ENCODE results near the gene C11orf24.
"Not testable (repeated sequence)": the region's sequence is repeated elsewhere in the genome, so short reads cannot be mapped to it uniquely, and the experiment has no call there.

C11orf24 gene

DNA sequence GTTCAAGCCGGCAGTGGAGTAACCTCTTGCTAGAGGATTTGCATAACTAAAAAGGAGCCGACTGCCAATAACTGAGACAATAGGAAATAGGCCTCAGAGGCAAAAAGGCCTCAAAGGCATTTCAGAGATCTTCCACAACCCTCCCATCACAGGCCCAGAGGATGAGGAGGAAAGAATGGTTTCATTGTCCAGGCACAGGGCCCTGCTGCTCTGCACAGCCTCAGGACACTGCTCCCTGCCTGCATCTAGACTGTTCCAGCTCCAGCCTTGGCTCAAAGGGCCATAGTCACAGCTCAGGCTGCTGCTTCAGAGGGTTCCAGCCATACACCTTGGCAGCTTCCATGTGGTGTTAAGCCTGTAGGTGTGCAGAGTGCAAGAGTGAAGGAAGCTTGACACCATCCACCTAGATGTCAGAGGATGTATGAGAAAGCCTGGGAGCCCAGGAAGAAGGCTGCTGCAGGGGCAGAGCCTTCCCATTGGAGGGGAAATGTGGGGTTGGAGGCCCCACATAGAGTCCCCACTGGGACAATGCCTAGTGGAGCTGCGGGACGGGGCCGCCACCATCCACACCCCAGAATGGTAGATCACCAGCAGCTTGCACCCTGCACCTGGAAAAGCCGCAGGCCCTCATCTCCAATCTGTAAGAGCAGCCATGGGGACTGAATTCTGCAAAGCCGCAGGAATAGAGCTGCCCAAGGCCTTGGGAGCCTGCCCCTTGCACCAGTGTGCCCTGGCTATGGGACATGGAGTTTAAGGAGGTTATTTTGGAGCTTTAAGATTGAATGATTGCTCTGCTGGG, 32.4 kb upstream of the C11orf24 start:
- TF ChIP-seq, protein P1, sequence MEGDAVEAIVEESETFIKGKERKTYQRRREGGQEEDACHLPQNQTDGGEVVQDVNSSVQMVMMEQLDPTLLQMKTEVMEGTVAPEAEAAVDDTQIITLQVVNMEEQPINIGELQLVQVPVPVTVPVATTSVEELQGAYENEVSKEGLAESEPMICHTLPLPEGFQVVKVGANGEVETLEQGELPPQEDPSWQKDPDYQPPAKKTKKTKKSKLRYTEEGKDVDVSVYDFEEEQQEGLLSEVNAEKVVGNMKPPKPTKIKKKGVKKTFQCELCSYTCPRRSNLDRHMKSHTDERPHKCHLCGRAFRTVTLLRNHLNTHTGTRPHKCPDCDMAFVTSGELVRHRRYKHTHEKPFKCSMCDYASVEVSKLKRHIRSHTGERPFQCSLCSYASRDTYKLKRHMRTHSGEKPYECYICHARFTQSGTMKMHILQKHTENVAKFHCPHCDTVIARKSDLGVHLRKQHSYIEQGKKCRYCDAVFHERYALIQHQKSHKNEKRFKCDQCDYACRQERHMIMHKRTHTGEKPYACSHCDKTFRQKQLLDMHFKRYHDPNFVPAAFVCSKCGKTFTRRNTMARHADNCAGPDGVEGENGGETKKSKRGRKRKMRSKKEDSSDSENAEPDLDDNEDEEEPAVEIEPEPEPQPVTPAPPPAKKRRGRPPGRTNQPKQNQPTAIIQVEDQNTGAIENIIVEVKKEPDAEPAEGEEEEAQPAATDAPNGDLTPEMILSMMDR (IDR thresholded peaks at IDR 0.05): no peak
- TF ChIP-seq ZFX (IDR thresholded peaks at IDR 0.05; ENCODE audit: borderline replicate concordance): no peak

DNA sequence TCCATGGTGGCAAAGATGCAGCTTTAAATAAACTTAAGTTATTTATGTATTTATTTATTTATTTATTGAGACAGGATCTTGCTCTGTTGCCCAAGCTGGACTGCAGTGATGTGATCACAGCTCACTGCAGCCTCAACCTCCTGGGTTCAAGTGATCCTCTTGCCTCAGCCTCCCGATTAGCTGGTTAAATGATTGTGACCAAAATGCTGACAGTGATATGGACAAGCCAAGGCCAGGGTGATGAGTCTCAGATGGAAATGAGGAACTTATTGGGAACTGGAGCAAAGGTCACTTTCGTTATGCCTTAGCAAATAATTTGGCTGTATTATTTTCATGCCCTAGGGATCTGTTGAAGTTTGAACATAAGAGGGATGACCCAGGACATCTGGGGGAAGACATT, 31.3 kb upstream of the C11orf24 start:
- TF ChIP-seq ZFX (IDR thresholded peaks at IDR 0.05; ENCODE audit: borderline replicate concordance): no peak
- TF ChIP-seq, protein P1 (IDR thresholded peaks at IDR 0.05): no peak
- H3K27ac ChIP-seq: no peak overlapping the region

More for the DNA sequence above, 32.4 kb upstream of the C11orf24 start:
- H3K27ac ChIP-seq: no peak overlapping the region

- H3K27ac ChIP-seq: no peak overlapping the region
- TF ChIP-seq ZFX (IDR thresholded peaks at IDR 0.05; ENCODE audit: borderline replicate concordance): no peak
- TF ChIP-seq, protein P1 (IDR thresholded peaks at IDR 0.05): no peak
Observed at GRCh38 chr11:68302670-68303069, 30.9 kb upstream of the C11orf24 start.

DNA sequence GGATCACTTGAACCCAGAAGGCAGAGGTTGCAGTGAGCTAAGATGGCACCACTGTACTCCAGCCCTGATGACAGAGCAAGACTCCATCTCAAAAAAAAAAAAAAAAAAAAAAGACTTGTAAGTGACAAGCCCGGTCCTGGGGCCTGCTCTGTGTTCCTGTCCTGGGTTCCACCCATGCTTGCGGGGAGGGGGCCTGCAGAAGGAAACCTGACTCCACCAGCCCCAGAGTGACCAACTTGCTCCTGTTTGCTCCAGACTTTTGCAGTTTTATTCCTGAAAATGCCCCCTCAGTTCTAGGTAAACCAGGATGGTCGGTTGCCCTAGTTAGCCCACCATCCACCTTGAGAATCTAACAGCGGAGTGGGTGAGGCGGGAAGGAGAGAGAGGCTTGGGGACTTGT, 30.5 kb upstream of the C11orf24 start:
- H3K27ac ChIP-seq: no peak overlapping the region
- no peak for TF ChIP-seq ZFX (IDR thresholded peaks at IDR 0.05; ENCODE audit: borderline replicate concordance)
- TF ChIP-seq, protein P1 (IDR thresholded peaks at IDR 0.05): no peak

GRCh38 chr11:68300076-68300830, 28.5 kb upstream of the C11orf24 start:
- TF ChIP-seq ZFX (IDR thresholded peaks at IDR 0.05; ENCODE audit: borderline replicate concordance): no peak
- TF ChIP-seq, protein P1 (IDR thresholded peaks at IDR 0.05): no peak
- H3K27ac ChIP-seq: no peak overlapping the region

- not testable (repeated sequence) for H3K27ac ChIP-seq
Observed at GRCh38 chr11:68299517-68299879, 27.7 kb upstream of the C11orf24 start.

- TF ChIP-seq ZFX (IDR thresholded peaks at IDR 0.05; ENCODE audit: borderline replicate concordance): no peak
- TF ChIP-seq, protein P1 (IDR thresholded peaks at IDR 0.05): no peak
- peak overlapping the region; percentile 27 for H3K27ac ChIP-seq
Observed at GRCh38 chr11:68298659-68299516, 27.1 kb upstream of the C11orf24 start.
